CD14-positive monocyte (primary cell): ENCODE measurements around the gene LIMK2. TPM values are rescaled to one million over a fixed set of nuclear protein-coding genes. Genes with fewer than 3 reads are reported as not detected.
"Not testable (repeated sequence)": the region's sequence is repeated elsewhere in the genome, so short reads cannot be mapped to it uniquely, and the experiment has no call there.

ENCODE experiments used
- DNase-seq, 3 donors: peaks; one replicate each; pipeline ENCODE4 v3.0.0-alpha.2; 2011 to 2022
- H2AFZ ChIP-seq: 2 replicates; pipeline ENCODE4 v1.6.0; 2012; ENCODE audit warnings: mild to moderate bottlenecking, low read depth, low read length, inconsistent platforms; ENCODE audit not compliant: insufficient read depth, poor library complexity, severe bottlenecking
- H3K27ac ChIP-seq, 2 donors: 1 replicate in 1 of 2; 2 replicates in 1 of 2; pipeline ENCODE4 v1.5.1; 2012 to 2013; ENCODE audit warnings: low read length in 2 of 2, control low read depth in 1 of 2, inconsistent platforms in 1 of 2, low read depth in 1 of 2, mild to moderate bottlenecking in 1 of 2
- H3K27me3 ChIP-seq, 2 donors: one replicate each; pipeline versions ENCODE4 v1.6.0 to v1.6.1; 2011 to 2013; ENCODE audit warnings: low read length in 2 of 2; ENCODE audit not compliant: control insufficient read depth in 2 of 2, insufficient read depth in 2 of 2
- H3K36me3 ChIP-seq, 2 donors: replicated peaks in 1 of 2; 1 replicate in 1 of 2; 2 replicates in 1 of 2; pipeline versions ENCODE4 v1.5.1 to v1.6.1; 2012 to 2013; ENCODE audit warnings: low read length in 2 of 2, control low read depth in 1 of 2, inconsistent platforms in 1 of 2, mild to moderate bottlenecking in 1 of 2; ENCODE audit not compliant: insufficient read depth in 2 of 2, control insufficient read depth in 1 of 2
- H3K4me1 ChIP-seq, 2 donors: 1 replicate in 1 of 2; 2 replicates in 1 of 2; pipeline versions ENCODE4 v1.5.1 to v1.6.1; 2012 to 2013; ENCODE audit warnings: low read length in 2 of 2, control low read depth in 1 of 2, inconsistent platforms in 1 of 2, mild to moderate bottlenecking in 1 of 2, moderate library complexity in 1 of 2; ENCODE audit not compliant: insufficient read depth in 2 of 2, control insufficient read depth in 1 of 2
- H3K4me2 ChIP-seq: replicated peaks from 2 replicates; pipeline ENCODE3; 2012; ENCODE audit warnings: low read length, moderate library complexity, mild to moderate bottlenecking; ENCODE audit not compliant: poor library complexity, severe bottlenecking; ENCODE audit errors: extremely low read depth
- H3K4me3 ChIP-seq, 3 experiments: fragments of 200-600 bp in 1 of 3; sonication (generic) in 1 of 3; replicated peaks in 1 of 3; 1 replicate in 2 of 3; 2 replicates in 1 of 3; pipeline ENCODE4 v1.5.1; 2011 to 2013; ENCODE audit warnings: low read length in 3 of 3, mild to moderate bottlenecking in 3 of 3, control low read depth in 2 of 3, low read depth in 2 of 3, inconsistent platforms in 1 of 3, moderate library complexity in 1 of 3
- H3K79me2 ChIP-seq: 2 replicates; pipeline ENCODE4 v1.6.0; 2012; ENCODE audit warnings: mild to moderate bottlenecking, control low read depth, inconsistent platforms, low read length, moderate library complexity; ENCODE audit not compliant: insufficient read depth
- H3K9ac ChIP-seq: 2 replicates; pipeline ENCODE4 v1.6.0; 2017; ENCODE audit warnings: low read length, mild to moderate bottlenecking; ENCODE audit not compliant: insufficient read depth, poor library complexity, severe bottlenecking
- H3K9me3 ChIP-seq, 2 donors: replicated peaks in 1 of 2; 1 replicate in 1 of 2; 2 replicates in 1 of 2; pipeline versions ENCODE4 v1.5.1 to v1.6.1; 2012 to 2013; ENCODE audit warnings: low read length in 2 of 2, control low read depth in 1 of 2; ENCODE audit not compliant: control insufficient read depth in 1 of 2, insufficient read depth in 1 of 2
- H4K20me1 ChIP-seq: 2 replicates; pipeline ENCODE4 v1.6.0; 2012; ENCODE audit warnings: mild to moderate bottlenecking, low read length, control low read depth, moderate library complexity; ENCODE audit not compliant: insufficient read depth
- H3K27ac Mint-ChIP-seq, 7 donors: one replicate each; pipeline ENCODE4 v1.8.0; 2020; ENCODE audit warnings: mild to moderate bottlenecking in 7 of 7, mixed read lengths in 7 of 7, moderate library complexity in 6 of 7, inconsistent platforms in 2 of 7
- H3K27me3 Mint-ChIP-seq, 3 donors: one replicate each; pipeline ENCODE4 v1.8.0; 2021 to 2022; ENCODE audit warnings: low read depth in 3 of 3, mild to moderate bottlenecking in 3 of 3, mixed read lengths in 3 of 3, moderate library complexity in 3 of 3, inconsistent platforms in 1 of 3
- H3K36me3 Mint-ChIP-seq, 2 donors: one replicate each; pipeline ENCODE4 v1.8.0; 2020; ENCODE audit warnings: mixed read lengths in 2 of 2, inconsistent platforms in 1 of 2, mild to moderate bottlenecking in 1 of 2
- H3K4me1 Mint-ChIP-seq: one replicate; pipeline ENCODE4 v1.8.0; 2020; ENCODE audit warnings: mild to moderate bottlenecking, mixed read lengths
- H3K4me3 Mint-ChIP-seq, 2 donors: one replicate each; pipeline ENCODE4 v1.8.0; 2020; ENCODE audit warnings: mild to moderate bottlenecking in 2 of 2, mixed read lengths in 2 of 2, moderate library complexity in 1 of 2
- H3K9me3 Mint-ChIP-seq, 7 donors: one replicate each; pipeline ENCODE4 v1.8.0; 2020 to 2022; ENCODE audit warnings: mixed read lengths in 7 of 7, mild to moderate bottlenecking in 6 of 7, moderate library complexity in 6 of 7, inconsistent platforms in 2 of 7
- WGBS: methylation state at CpG from one replicate; pipeline ENCODE4 v1.1.5; 2013; ENCODE audit warnings: missing lambda C conversion rate; ENCODE audit not compliant: insufficient coverage; 5-methylcytosine and 5-hydroxymethylcytosine counted together
- intact Hi-C, 2 donors: fragments of 100-400 bp; cut with micrococcal nuclease; formaldehyde crosslinking; loops; one replicate each; pipeline versions ENCODE4 v1.15.0 to v1.15.1; 2023
- polyA minus RNA-seq: library from RNA; depleted of rRNA, polyadenylated mRNA; stranded (reverse); fragments of >200 nt; gene quantifications from 2 replicates; pipeline ENCODE4 v1.2.3, GENCODE V29; 2012
- polyA plus RNA-seq, 3 donors: library from polyadenylated mRNA; depleted of rRNA in 1 of 3; unstranded in 2 of 3; stranded (reverse) in 1 of 3; fragments of 300-500 nt in 2 of 3; fragments of >200 nt in 1 of 3; fragmentation: Illumina TruSeq in 2 of 3; gene quantifications; 1 replicate in 2 of 3; 2 replicates in 1 of 3; pipeline ENCODE4 v1.2.3, GENCODE V29; 2012 to 2021
- total RNA-seq, 12 experiments: library from RNA in 1 of 12; stranded (reverse) in 1 of 12; fragments of 120-200 nt in 1 of 12; gene quantifications; one replicate each; pipeline ENCODE4 v1.2.4 and lab custom pipeline; 2013 to 2026; ENCODE audit warnings: mixed read lengths in 6 of 12, inconsistent platforms in 1 of 12
- TF ChIP-seq, protein P1 (sequence below): fragments of 200-600 bp; IDR thresholded peaks from one replicate; pipeline ENCODE4 v1.8.0; 2022; ENCODE audit warnings: antibody characterized with exemption, mild to moderate bottlenecking

The LIMK2 gene
- 20.8 TPM for total RNA-seq (2013)
- polyA plus RNA-seq (10 to 100 TPM in 2 of 3 donors, 1 to 10 TPM in 1; 5.5 to 14.2 (median 10.1) TPM), polyA minus RNA-seq (25.4 and 46.4 TPM in 2 replicates), total RNA-seq (lab: John Stamatoyannopoulos, UW) (30.4 to 165 (median 77.5) reads per million in 11 experiments)

GRCh38 chr22:31211862-31212730, at the start of gene LIMK2:
Gene LIMK2 (plus strand): TSS chr22:31212298. CDS start chr22:31212409, 111 bp downstream.
- WGBS: under 1% methylated on average over 49 of the region's 64 CpGs
- Mint-ChIP-seq H3K4me3 (peak within 1 kb of the TSS; percentile 91 to 93), H3K27ac (peak within 1 kb of the TSS; percentile 86 to 97 (median 93)), H3K4me1 (peaks cover 62% of the 10 kb centered on the region), H3K9me3 (no peaks in the 10 kb centered on the region), H3K27me3 (peaks cover 0 to 6% (median 0%) of the 10 kb centered on the region in 3 donors), H3K36me3 (peaks cover 6 to 19% of the 10 kb centered on the region in 2 donors)
- H3K4me1 ChIP-seq: peaks cover 61 to 69% of the 10 kb centered on the region in 2 donors
- intact Hi-C loops: loop anchor here (2.0 to 10.0 kb wide), 6 partner anchors 15 to 247 kb away; partner anchors contain the start of genes MORC2 (in 1 of the 2) and TUG1 (in 1 of the 2)
- TF ChIP-seq, protein P1, sequence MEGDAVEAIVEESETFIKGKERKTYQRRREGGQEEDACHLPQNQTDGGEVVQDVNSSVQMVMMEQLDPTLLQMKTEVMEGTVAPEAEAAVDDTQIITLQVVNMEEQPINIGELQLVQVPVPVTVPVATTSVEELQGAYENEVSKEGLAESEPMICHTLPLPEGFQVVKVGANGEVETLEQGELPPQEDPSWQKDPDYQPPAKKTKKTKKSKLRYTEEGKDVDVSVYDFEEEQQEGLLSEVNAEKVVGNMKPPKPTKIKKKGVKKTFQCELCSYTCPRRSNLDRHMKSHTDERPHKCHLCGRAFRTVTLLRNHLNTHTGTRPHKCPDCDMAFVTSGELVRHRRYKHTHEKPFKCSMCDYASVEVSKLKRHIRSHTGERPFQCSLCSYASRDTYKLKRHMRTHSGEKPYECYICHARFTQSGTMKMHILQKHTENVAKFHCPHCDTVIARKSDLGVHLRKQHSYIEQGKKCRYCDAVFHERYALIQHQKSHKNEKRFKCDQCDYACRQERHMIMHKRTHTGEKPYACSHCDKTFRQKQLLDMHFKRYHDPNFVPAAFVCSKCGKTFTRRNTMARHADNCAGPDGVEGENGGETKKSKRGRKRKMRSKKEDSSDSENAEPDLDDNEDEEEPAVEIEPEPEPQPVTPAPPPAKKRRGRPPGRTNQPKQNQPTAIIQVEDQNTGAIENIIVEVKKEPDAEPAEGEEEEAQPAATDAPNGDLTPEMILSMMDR: peak; percentile 84
- H3K4me3 ChIP-seq: peak within 1 kb of the TSS; percentile 71 to 97 (median 94)
- H4K20me1 ChIP-seq: no peaks in the 10 kb centered on the region
- peak within 1 kb of the TSS; percentile 76 to 92 for H3K27ac ChIP-seq
- H3K79me2 ChIP-seq: peaks cover 50% of the 10 kb centered on the region
- H3K4me2 ChIP-seq: peak within 1 kb of the TSS; percentile 97
- peaks cover 0 to 5% of the 10 kb centered on the region in 2 donors for H3K36me3 ChIP-seq
- peak within 1 kb of the TSS; percentile 77 for H2AFZ ChIP-seq
- H3K9ac ChIP-seq: peak within 1 kb of the TSS; percentile 87
- DNase-seq: peak; percentile 80 to 89 (median 88)
- no peaks in the 10 kb centered on the region for H3K9me3 ChIP-seq
- H3K27me3 ChIP-seq: no peaks in the 10 kb centered on the region

- H3K27ac ChIP-seq: no peak overlapping the region
- H3K9ac ChIP-seq: no peak overlapping the region
- DNase-seq: no peak
- Mint-ChIP-seq H3K36me3 (peaks cover 26 to 46% of the 10 kb centered on the region in 2 donors), H3K27me3 (no peaks in the 10 kb centered on the region), H3K27ac (peak overlapping the region in 3 of 7 donors; percentile 26 to 88 (median 45)), H3K9me3 (no peaks in the 10 kb centered on the region), H3K4me1 (peaks cover 35% of the 10 kb centered on the region), H3K4me3 (no peak overlapping the region)
- H3K9me3 ChIP-seq: no peaks in the 10 kb centered on the region
- no peak overlapping the region for H3K4me2 ChIP-seq
- H3K36me3 ChIP-seq: peaks cover 3 to 22% of the 10 kb centered on the region in 2 donors
- peaks cover 90% of the 10 kb centered on the region for H3K79me2 ChIP-seq
- TF ChIP-seq, protein P1: no peak
- no CpG with 5 or more reads among the region's 4 CpGs for WGBS
- intact Hi-C loops: loop anchor here in 1 of 2 donors (5.0 kb wide), 2 partner anchors 41 to 61 kb away; partner anchors contain the start of gene LIMK2
- no peaks in the 10 kb centered on the region for H3K27me3 ChIP-seq
- H2AFZ ChIP-seq: no peak overlapping the region
- peaks cover 22 to 27% of the 10 kb centered on the region in 2 donors for H3K4me1 ChIP-seq
- H3K4me3 ChIP-seq: no peak overlapping the region
- H4K20me1 ChIP-seq: peaks cover 37% of the 10 kb centered on the region
Observed at GRCh38 chr22:31170971-31171370, 41.1 kb upstream of the LIMK2 start.

DNA sequence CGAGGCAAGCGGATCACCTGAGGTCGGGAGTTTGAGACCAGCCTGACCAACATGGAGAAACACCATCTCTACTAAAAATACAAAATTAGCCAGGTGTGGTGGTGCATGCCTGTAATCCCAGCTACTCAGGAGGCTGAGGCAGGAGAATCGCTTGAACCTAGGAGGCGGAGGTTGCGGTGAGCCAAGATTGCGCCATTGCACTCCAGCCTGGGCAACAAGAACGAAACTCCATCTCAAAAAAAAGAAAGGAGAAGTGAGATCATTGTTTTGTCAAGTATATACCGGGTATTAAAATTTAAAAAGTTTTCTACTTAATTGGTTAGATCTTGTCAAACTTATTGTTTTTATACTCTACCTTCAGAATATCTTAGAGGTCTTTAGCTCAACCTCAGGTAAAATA, 40.4 kb upstream of the LIMK2 start:
- peak overlapping the region; percentile 77 to 91 (median 84) for H3K27ac Mint-ChIP-seq
- peaks cover 3 to 25% of the 10 kb centered on the region in 2 donors for H3K36me3 ChIP-seq
- peaks cover 28% of the 10 kb centered on the region for H3K4me1 Mint-ChIP-seq
- H3K4me1 ChIP-seq: peaks cover 15 to 23% of the 10 kb centered on the region in 2 donors
- H2AFZ ChIP-seq, H3K27me3 ChIP-seq, H3K9me3 Mint-ChIP-seq, H3K27me3 Mint-ChIP-seq, H3K9me3 ChIP-seq, H3K9ac ChIP-seq: not testable (repeated sequence)
- peak overlapping the region; percentile 11 to 62 (median 26) for H3K4me3 ChIP-seq
- peak overlapping the region; percentile 75 for H3K27ac ChIP-seq
- no CpG with 5 or more reads among the region's 9 CpGs for WGBS
- peaks cover 94% of the 10 kb centered on the region for H3K79me2 ChIP-seq
- H4K20me1 ChIP-seq: peaks cover 41% of the 10 kb centered on the region
- peak overlapping the region; percentile 59 for H3K4me2 ChIP-seq
- H3K4me3 Mint-ChIP-seq: peak overlapping the region in 1 of 2 donors; percentile 58
- intact Hi-C loops: loop anchor here in 1 of 2 donors (5.0 kb wide), 2 partner anchors 41 to 61 kb away; partner anchors contain the start of gene LIMK2
- peak; percentile 26 to 46 (median 39) for DNase-seq
- H3K36me3 Mint-ChIP-seq: peaks cover 22 to 46% of the 10 kb centered on the region in 2 donors
